UCSD-AML1 (cell line): Measurements from ENCODE around the gene GSTO2.
A peak's percentile ranks its signal among the peaks of the same experiment; 100 is the strongest.

Source experiments
- DNase-seq: peaks from one replicate; lab custom pipeline; 2025; ENCODE audit not compliant: unreplicated experiment; lab: John Stamatoyannopoulos, UW

The GSTO2 gene

GRCh38 chr10:104253606-104254410 is 15.2 kb upstream of the GSTO2 start:
- no peak for DNase-seq

GRCh38 chr10:104254493-104255310 is 14.3 kb upstream of the GSTO2 start, which contains the start of gene GSTO1:
Gene GSTO1, plus strand, starts transcription at chr10:104254892. Its CDS starts 37 bp downstream, at chr10:104254929.
- peak; percentile 81 for DNase-seq

DNA sequence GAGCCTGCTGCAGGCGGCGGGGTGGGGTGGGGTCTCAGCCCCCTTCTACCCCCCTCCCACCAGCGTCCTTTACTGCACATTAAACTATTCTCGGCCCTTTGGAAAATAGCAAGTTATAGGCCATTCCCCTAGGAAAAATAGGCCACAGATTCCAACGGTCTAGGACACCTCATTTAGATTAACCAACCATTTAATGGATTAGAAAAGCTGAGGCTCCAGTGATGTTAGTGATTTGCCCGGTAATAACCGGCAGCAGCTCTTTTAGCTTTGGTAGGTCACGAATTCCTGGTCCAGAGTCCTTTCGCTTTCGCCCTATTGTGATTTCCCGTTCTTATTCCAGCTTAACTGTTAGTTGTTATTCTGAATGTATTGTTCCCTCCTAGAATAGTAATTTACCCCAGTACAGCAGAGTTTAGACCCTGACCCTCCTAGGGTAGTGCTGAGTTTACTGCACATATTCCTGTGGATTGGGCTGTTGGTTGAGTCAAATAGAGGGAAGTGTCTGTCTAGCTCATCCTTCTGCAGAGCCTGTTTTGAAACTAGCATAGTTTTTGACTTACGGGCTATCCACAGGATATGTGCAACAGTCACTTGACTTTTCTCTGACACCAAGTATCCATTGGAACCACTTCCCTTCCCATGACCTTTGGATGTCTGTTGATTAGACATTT is 13.5 kb upstream of the GSTO2 start:
- no peak for DNase-seq

DNA sequence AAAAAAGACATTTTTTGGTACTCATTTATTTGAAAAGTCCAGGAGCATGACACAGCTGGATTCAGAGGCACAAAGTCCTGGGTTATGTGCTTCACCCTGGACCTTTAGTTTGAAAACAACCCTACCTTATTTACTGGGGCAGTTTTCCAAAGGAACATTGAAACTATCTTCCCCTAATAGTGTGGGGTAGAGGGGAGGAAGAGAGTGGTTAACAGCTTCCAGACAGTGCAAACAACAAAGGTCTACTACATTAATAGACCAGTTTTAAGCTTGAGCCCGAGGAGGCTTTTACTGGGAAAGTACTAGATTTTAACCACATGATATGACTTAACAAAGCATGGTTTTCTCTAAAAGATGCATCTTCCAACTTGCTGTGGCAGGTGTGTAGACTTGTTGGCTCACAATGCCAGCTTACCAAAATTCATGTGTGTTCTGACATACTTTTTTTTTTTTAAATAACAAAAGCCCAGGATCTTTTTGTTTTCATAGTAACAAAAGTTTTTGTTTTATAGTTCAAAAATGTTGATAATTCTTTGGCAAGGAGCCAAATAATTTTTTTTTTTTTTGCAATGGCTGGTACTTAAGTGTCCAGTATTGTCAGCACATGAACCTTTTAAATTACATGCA is 12.5 kb upstream of the GSTO2 start:
- no peak for DNase-seq

DNA sequence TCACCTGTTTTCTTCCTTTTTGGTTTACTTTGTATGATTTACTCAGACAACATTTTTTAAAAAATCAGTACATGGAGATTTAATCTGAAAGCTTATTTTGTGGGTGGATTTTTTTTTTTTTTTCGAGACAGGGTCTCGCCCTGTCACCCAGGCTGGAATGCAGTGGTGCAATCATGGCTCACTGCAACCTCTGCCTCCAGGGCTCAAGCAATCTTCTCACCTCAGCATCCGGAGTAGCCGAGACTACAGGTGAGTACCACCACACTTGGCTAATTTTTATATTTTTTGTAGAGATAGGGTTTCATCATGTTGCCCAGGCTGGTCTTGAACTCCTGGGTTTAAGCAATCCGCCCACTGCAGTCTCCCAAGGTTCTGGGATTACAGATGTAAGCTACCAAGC is 11.7 kb upstream of the GSTO2 start:
- no peak for DNase-seq

- DNase-seq, result no peak
Measured at GRCh38 chr10:104258209-104258608, 10.8 kb upstream of the GSTO2 start.

DNA sequence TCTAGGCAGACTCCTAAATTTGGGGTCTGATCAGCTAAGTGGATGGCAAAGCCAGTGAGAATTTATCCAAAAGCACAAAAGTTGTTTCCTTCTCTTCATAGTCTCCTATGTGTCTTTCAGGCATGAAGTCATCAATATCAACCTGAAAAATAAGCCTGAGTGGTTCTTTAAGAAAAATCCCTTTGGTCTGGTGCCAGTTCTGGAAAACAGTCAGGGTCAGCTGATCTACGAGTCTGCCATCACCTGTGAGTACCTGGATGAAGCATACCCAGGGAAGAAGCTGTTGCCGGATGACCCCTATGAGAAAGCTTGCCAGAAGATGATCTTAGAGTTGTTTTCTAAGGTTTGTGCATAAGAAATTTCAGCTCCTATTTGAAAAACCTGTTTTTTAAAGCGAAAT is 9.5 kb upstream of the GSTO2 start:
- no peak for DNase-seq

DNA sequence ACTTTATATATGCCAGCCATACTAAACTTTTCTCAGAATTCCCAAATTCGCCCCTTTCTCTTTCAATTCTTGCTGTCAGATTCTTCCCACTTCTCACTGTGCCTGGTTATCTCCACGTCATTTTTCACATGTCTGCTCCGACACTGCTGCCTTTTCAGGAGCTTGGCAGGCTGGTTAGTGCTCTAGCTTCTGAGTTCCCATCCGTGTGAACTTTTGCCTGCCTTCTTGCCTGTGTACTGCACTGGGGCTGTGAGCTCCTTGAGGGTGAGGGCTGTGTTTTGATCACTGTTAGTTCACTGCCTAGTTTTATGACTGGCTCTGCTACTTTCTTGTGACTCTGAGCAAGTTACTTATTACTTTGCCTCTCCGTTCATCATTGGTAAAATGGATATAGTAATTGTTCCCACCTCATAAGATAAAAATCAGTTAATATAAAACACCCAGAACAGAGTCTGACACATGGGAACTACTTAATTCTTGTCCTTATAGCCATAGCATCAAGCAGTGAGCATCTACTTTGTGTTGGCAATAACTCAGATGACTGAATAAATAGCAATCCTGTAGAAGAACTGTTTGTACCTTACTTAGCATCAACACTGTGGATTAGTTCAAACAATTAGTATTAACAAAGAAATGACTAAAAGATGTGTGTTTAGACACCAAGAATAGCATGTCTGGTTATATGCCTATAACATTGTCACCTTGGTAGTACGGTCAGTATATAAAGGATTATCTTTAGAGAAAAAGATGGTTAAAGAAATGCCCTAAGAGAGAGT is 8.8 kb upstream of the GSTO2 start:
- no peak for DNase-seq

- no peak for DNase-seq
Measured at GRCh38 chr10:104260775-104261115, 8.2 kb upstream of the GSTO2 start.

DNA sequence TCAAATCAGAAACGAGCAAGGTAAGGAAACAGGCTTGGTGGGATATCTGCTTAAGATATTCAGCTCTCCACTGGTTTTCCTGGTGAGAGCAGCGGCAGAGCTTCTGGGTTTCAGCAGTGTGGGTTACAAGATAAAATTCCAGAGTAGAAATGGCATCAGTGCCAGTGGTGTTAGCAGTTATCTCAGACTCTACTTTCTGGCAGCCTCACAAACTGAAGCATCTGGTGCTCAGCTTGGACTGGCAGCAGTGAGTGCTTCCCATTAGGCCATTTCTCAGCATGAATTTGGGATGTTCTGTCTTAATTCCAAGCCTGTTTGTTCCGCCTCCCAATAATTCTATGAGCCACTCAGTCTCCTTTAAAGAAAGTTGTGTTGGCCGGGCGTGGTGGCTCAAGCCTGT is 6.9 kb upstream of the GSTO2 start:
- DNase-seq, result no peak

- no peak for DNase-seq
Measured at GRCh38 chr10:104264783-104265182, 4.2 kb upstream of the GSTO2 start.

DNA sequence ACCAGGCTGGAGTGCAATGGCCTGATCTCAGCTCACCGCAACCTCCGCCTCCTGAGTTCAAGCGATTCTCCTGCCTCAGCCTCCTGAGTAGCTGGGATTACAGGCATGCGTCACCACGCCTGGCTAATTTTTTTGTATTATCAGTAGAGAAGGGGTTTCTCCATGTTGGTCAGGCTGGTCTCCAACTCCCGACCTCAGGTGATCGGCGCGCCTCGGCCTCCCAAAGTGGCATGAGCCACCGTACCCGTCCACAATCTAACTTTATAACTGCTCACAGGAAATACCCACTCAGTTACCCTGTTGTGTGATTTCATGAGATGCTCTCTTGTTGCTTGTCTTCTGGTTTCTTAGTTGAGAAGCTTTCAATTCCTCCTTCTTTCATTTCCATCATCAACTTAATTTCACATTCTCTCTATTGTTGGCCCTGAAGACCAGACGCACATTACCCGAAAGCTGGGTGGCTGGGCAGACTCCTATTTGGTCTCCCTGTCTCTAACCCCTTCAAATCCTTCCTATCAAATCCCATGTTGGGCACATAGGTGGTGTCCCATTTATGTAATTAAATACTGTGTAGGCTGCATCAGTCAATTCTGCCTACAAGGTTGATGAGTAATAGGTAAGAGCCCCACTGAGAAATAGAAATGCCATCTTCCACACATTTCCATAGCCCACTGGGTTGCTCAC is 1.1 kb upstream of the GSTO2 start:
- no peak for DNase-seq

- DNase-seq, result no peak
Measured at GRCh38 chr10:104268405-104268712, 625 bp upstream of the GSTO2 start.

- no peak for DNase-seq
Measured at GRCh38 chr10:104273286-104273685, 4.3 kb downstream of the GSTO2 start.

- no peak for DNase-seq
Measured at GRCh38 chr10:104273899-104274575, 5.1 kb downstream of the GSTO2 start.

DNA sequence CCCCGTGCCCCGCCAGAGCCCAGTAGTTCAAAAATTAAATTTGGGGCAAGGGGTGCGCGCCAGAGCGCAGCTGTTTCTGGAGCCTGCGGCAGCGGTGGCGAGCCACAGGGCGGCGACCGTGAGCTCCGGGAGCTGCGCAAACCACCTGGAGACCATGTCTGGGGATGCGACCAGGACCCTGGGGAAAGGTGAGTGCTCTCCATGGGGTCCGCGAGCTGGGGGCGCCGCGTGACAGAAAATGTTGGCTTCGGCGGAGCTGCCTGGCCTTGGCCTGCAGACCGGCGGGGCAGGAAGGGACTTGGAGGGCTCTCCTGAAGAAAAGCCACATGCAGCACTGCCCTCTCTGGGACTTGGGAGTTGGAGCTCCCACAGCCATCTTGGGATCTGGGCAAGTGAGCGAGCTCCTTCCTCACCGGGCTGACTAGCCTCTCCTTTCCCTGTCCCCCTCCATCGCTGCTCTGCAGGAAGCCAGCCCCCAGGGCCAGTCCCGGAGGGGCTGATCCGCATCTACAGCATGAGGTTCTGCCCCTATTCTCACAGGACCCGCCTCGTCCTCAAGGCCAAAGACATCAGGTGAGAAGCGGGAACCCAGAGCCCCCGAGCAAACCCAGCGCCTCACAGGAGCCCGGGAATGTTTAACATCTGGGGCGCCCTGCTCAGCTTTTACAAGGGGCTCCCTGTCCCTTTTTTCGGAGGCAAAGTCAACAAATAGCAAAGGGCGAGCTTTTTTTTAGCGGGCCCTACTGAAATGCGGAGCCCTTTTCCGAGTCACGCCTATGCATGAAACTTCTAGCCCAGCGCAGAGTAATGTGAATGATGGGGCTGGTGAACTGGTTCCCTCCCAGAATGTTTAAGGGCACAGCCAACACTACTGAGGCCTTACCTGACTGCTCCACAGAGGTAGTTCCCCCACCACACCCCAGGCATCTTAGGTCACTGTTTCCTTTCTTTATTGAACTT is 6.1 kb downstream of the GSTO2 start:
- DNase-seq, result peak; percentile 31

- DNase-seq, result no peak
Measured at GRCh38 chr10:104276192-104276591, 7.2 kb downstream of the GSTO2 start.

DNA sequence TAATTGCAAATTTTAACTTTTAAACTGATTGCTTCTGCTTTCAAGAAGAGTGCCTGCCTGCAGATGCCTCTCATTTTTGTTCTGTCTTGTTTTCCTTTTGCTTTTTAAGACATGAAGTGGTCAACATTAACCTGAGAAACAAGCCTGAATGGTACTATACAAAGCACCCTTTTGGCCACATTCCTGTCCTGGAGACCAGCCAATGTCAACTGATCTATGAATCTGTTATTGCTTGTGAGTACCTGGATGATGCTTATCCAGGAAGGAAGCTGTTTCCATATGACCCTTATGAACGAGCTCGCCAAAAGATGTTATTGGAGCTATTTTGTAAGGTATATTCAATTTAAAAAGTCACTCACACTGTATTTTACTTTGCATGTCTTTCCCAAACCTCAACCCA is 8.8 kb downstream of the GSTO2 start:
- no peak for DNase-seq
